ENCODE results near the gene POLE3. TPM values are rescaled to one million over a fixed set of nuclear protein-coding genes. Genes with fewer than 3 reads are reported as not detected.

Gene POLE3
- total and polyA plus RNA-seq, 2 donors (not counting 1 experiment from before 2014, with no cell fraction given): 50.3 to 60.7 TPM

- WGBS (ENCODE audit: insufficient coverage): 95% methylated on average over 24 of the region's 24 CpGs
- intact Hi-C loops (cut with micrococcal nuclease): no loop called here
- Histone ChIP-seq H3K4me2 (replicated peaks; ENCODE audit: low read depth, low read length, poor library complexity, severe bottlenecking) (no peak overlapping the region), H3K79me2 (ENCODE audit: control insufficient read depth, insufficient read depth, low read length) (peaks cover 5% of the 10 kb centered on the region), H3K27ac (ENCODE audit: low read length in 2 of 2) (no peak overlapping the region), H3K9ac (ENCODE audit: low read length) (no peak overlapping the region), H3K36me3 (replicated peaks in 1 of 2; ENCODE audit: control extremely low read depth in 1 of 2, control insufficient read depth in 1 of 2, extremely low read depth in 1 of 2, insufficient read depth in 2 of 2, low read length in 1 of 2) (peaks cover 0 to 25% of the 10 kb centered on the region in 2 experiments), H3K4me3 (ENCODE audit: control extremely low read depth in 1 of 5, extremely low read depth in 1 of 5, insufficient read depth in 1 of 5, low read depth in 2 of 5, low read length in 4 of 5) (no peak overlapping the region), H3K4me1 (ENCODE audit: control insufficient read depth in 2 of 2, insufficient read depth in 2 of 2, low read length in 2 of 2) (peaks cover 4 to 14% of the 10 kb centered on the region in 2 donors), H4K20me1 (ENCODE audit: control insufficient read depth, insufficient read depth, low read length, poor library complexity, severe bottlenecking) (no peaks in the 10 kb centered on the region), H2AFZ (ENCODE audit: insufficient read depth, low read depth, low read length, poor library complexity, severe bottlenecking) (no peak overlapping the region), H3K27me3 (replicated peaks in 1 of 4; ENCODE audit: control extremely low read depth in 1 of 4, control insufficient read depth in 3 of 4, insufficient read depth in 4 of 4, low read length in 3 of 4) (no peaks in the 10 kb centered on the region), H3K9me3 (ENCODE audit: control extremely low read depth in 1 of 3, control insufficient read depth in 2 of 3, insufficient read depth in 1 of 3, low read length in 2 of 3) (no peaks in the 10 kb centered on the region)
- POLR2A ChIA-PET: no interaction called here
- H3K4me1 Mint-ChIP-seq: peaks cover 16% of the 10 kb centered on the region
- CTCF ChIA-PET: interaction anchor here (0.6 kb wide), 1 partner anchor 469 kb away, joined by 3 read pairs; no protein-coding TSS in a partner anchor
- H3K27ac Mint-ChIP-seq: no peak overlapping the region
- no peaks in the 10 kb centered on the region for H3K27me3 Mint-ChIP-seq
- TF ChIP-seq CTCF (IDR thresholded peaks at IDR 0.05) (no peak), EZH2 (IDR thresholded peaks at IDR 0.05; ENCODE audit: borderline replicate concordance, insufficient read depth, low read depth, low read length, poor library complexity, severe bottlenecking) (no peak)
- no peak overlapping the region for H3K4me3 Mint-ChIP-seq
- DNase-seq (no peak), ATAC-seq (ENCODE audit: low read depth) (no peak)
- H3K9me3 Mint-ChIP-seq (ENCODE audit: insufficient read depth): no peaks in the 10 kb centered on the region
Measured at GRCh38 chr9:113373676-113374392, 36.6 kb downstream of the POLE3 start.

- Histone ChIP-seq H3K27ac (ENCODE audit: low read length in 2 of 2) (no peak overlapping the region), H3K4me1 (ENCODE audit: control insufficient read depth in 2 of 2, insufficient read depth in 2 of 2, low read length in 2 of 2) (peaks cover 4 to 14% of the 10 kb centered on the region in 2 donors), H3K9me3 (ENCODE audit: control extremely low read depth in 1 of 3, control insufficient read depth in 2 of 3, insufficient read depth in 1 of 3, low read length in 2 of 3) (no peaks in the 10 kb centered on the region), H3K9ac (ENCODE audit: low read length) (no peak overlapping the region), H3K79me2 (ENCODE audit: control insufficient read depth, insufficient read depth, low read length) (peaks cover 5% of the 10 kb centered on the region), H3K27me3 (replicated peaks in 1 of 4; ENCODE audit: control extremely low read depth in 1 of 4, control insufficient read depth in 3 of 4, insufficient read depth in 4 of 4, low read length in 3 of 4) (no peaks in the 10 kb centered on the region), H4K20me1 (ENCODE audit: control insufficient read depth, insufficient read depth, low read length, poor library complexity, severe bottlenecking) (no peaks in the 10 kb centered on the region), H3K4me2 (replicated peaks; ENCODE audit: low read depth, low read length, poor library complexity, severe bottlenecking) (no peak overlapping the region), H3K36me3 (replicated peaks in 1 of 2; ENCODE audit: control extremely low read depth in 1 of 2, control insufficient read depth in 1 of 2, extremely low read depth in 1 of 2, insufficient read depth in 2 of 2, low read length in 1 of 2) (peaks cover 0 to 25% of the 10 kb centered on the region in 2 experiments), H2AFZ (ENCODE audit: insufficient read depth, low read depth, low read length, poor library complexity, severe bottlenecking) (no peak overlapping the region), H3K4me3 (ENCODE audit: control extremely low read depth in 1 of 5, extremely low read depth in 1 of 5, insufficient read depth in 1 of 5, low read depth in 2 of 5, low read length in 4 of 5) (no peak overlapping the region)
- Mint-ChIP-seq H3K4me3 (peak overlapping the region; percentile 34), H3K9me3 (ENCODE audit: insufficient read depth) (no peaks in the 10 kb centered on the region), H3K4me1 (peaks cover 16% of the 10 kb centered on the region), H3K27ac (peak overlapping the region; percentile 63), H3K27me3 (no peaks in the 10 kb centered on the region)
- intact Hi-C loops (cut with micrococcal nuclease): no loop called here
- TF ChIP-seq CTCF (IDR thresholded peaks at IDR 0.05): no peak
- TF ChIP-seq EZH2 (IDR thresholded peaks at IDR 0.05; ENCODE audit: borderline replicate concordance, insufficient read depth, low read depth, low read length, poor library complexity, severe bottlenecking): no peak
- CTCF ChIA-PET: interaction anchor here (0.6 kb wide), 1 partner anchor 147 kb away, joined by 4 read pairs; no protein-coding TSS in a partner anchor
- POLR2A ChIA-PET: no interaction called here
- DNase-seq: no peak
- ATAC-seq (ENCODE audit: low read depth): no peak
- WGBS (ENCODE audit: insufficient coverage): 100% methylated on average over 1 of the region's 3 CpGs
Measured at GRCh38 chr9:113373256-113373655, 37.2 kb downstream of the POLE3 start.

All from B cell (primary cell).